GM19351 (cell line): ENCODE measurements around the gene MANBA.

ENCODE experiments used
- ATAC-seq: cut with Tn5 transposase; IDR thresholded peaks from one replicate; pipeline ENCODE4 v1.9.1; 2021; ENCODE audit warnings: mild to moderate bottlenecking, moderate library complexity; ENCODE audit not compliant: unreplicated experiment

Gene MANBA

GRCh38 chr4:102760645-102761295, at the start of gene MANBA:
Gene MANBA (minus strand): TSS chr4:102760968. CDS start chr4:102760894, 74 bp downstream.
- ATAC-seq: peak; percentile 88

- ATAC-seq: no peak
These were observed 48.9 kb upstream of the MANBA start for GRCh38 chr4:102809691-102810090.

- peak; percentile 81 for ATAC-seq
These were observed 48.4 kb upstream of the MANBA start for GRCh38 chr4:102809190-102809589.

GRCh38 chr4:102808009-102808408, 47.2 kb upstream of the MANBA start:
- no peak for ATAC-seq

GRCh38 chr4:102807345-102807744, 46.6 kb upstream of the MANBA start:
- no peak for ATAC-seq

- ATAC-seq: no peak
These were observed 39.0 kb upstream of the MANBA start for GRCh38 chr4:102799816-102800215.

GRCh38 chr4:102794999-102795398, 34.2 kb upstream of the MANBA start:
- no peak for ATAC-seq

- ATAC-seq: no peak
These were observed 31.7 kb upstream of the MANBA start for GRCh38 chr4:102792361-102792936.

GRCh38 chr4:102791318-102791835, 30.6 kb upstream of the MANBA start:
- ATAC-seq: no peak

GRCh38 chr4:102789317-102789717, 28.5 kb upstream of the MANBA start:
- no peak for ATAC-seq

- no peak for ATAC-seq
These were observed 27.2 kb upstream of the MANBA start for GRCh38 chr4:102787944-102788343.

- no peak for ATAC-seq
These were observed 26.5 kb upstream of the MANBA start for GRCh38 chr4:102787096-102787881.

GRCh38 chr4:102786279-102786678, 25.5 kb upstream of the MANBA start:
- ATAC-seq: no peak

GRCh38 chr4:102783006-102783405, 22.2 kb upstream of the MANBA start:
- ATAC-seq: no peak

- ATAC-seq: no peak
These were observed 20.8 kb upstream of the MANBA start for GRCh38 chr4:102781570-102781969.

- no peak for ATAC-seq
These were observed 19.8 kb upstream of the MANBA start for GRCh38 chr4:102780476-102781144.

GRCh38 chr4:102779204-102779603, 18.4 kb upstream of the MANBA start:
- no peak for ATAC-seq

- no peak for ATAC-seq
These were observed 18.0 kb upstream of the MANBA start for GRCh38 chr4:102778720-102779119.

GRCh38 chr4:102775805-102776204, 15.0 kb upstream of the MANBA start:
- no peak for ATAC-seq

- no peak for ATAC-seq
These were observed 13.5 kb upstream of the MANBA start for GRCh38 chr4:102774254-102774653.

- no peak for ATAC-seq
These were observed 12.1 kb upstream of the MANBA start for GRCh38 chr4:102772738-102773340.
